SK-N-MC (cell line): ENCODE results near the gene FOXC2.

Experiments
- EZH2 ChIP-seq: fragments of 200-600 bp; sonication (generic); IDR thresholded peaks from one replicate; pipeline ENCODE4 v1.6.1; 2017; ENCODE audit warnings: antibody characterized with exemption
- FOXP2 ChIP-seq: optimal IDR thresholded peaks from 2 replicates; pipeline ENCODE3; 2011; ENCODE audit warnings: mild to moderate bottlenecking, moderate library complexity; ENCODE audit not compliant: insufficient read depth; ENCODE audit errors: extremely low read length, control extremely low read depth

DNA sequence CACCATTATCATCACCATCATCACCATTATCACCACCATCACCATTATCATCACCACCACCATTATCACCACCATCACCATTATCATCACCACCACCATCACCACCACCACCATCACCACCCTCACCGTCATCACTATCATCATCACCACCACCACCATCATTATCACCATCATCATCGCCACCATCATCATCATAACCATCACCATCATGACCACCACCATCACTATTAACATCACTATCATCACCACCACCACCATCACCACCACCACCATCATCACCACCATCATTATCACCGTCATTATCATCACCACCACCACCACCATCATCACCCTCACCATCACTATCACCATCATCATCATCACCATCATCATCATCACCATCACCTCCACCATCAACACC is 20.9 kb downstream of the FOXC2 start:
- TF ChIP-seq FOXP2: no peak
- TF ChIP-seq EZH2: no peak
